GF-D8 (cell line): Measurements from ENCODE around the gene POLE3.
"Not testable (repeated sequence)": the region's sequence is repeated elsewhere in the genome, so short reads cannot be mapped to it uniquely, and the experiment has no call there.

Experiments
- DNase-seq: peaks from one replicate; lab custom pipeline; 2025; lab: John Stamatoyannopoulos, UW

Gene POLE3

DNA sequence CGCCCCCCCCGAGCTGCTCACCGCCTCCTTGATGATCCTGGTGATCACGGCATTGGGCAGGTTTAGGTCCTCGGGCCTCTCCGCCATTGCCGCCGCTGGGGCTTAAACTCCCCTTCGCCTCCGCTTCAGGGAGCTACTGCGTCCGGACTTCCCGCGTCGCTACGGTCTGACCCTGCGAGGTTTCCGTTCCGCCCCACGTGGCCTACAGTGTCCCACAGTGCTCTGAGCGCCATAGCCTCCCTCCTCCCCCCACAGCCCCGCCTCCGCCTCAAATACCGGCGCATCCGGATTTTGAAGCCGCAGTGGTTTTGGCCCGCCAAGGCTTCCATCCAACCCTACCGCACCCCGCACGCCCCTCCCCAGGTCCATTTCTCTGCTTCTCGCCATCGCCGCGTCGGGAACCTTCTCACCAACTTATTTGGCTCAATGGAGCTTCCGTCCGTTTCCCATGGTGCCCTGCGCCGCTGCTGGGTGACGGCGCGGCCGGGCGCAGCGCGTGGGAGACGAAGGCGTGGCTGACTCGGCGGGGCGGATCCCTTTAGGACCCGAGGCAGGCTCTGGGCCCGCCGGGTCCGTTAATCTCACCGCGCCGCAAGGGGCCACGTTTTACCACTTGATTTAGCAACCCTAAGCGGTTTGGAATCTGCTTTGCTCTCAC, at the start of gene POLE3, which contains the start of gene C9orf43:
POLE3 (minus strand) TSS at position 469 of the 658 bp plus-strand sequence; CDS start at position 87, 382 bp downstream.
C9orf43 (plus strand) TSS at position 541 of the 658 bp plus-strand sequence. CDS start 2,747 bp downstream, outside the sequence.
- peak; percentile 94 for DNase-seq

GRCh38 chr9:113456235-113456634, 45.8 kb upstream of the POLE3 start:
- DNase-seq: no peak

GRCh38 chr9:113454914-113455761, 44.7 kb upstream of the POLE3 start:
- no peak for DNase-seq

GRCh38 chr9:113452113-113452605, 41.7 kb upstream of the POLE3 start:
- no peak for DNase-seq

DNA sequence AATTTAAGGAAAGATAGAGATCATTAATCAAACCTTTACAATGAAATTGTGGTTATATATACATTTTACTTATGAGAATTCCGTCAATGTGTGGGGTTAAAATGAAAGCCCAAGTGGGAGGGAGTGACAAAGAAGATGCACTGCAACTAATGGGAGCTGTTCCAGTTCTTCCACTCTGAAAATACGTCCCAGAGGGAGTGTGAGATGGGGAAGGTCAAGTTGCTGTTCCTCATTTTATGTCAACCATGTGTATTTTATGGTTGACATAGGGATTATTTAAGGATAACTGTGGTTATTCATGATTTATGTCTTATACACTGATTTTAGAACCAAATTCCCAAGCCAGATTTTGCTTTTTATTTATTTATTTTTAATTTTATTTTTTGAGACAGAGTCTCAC, 38.9 kb upstream of the POLE3 start:
- DNase-seq: no peak

DNA sequence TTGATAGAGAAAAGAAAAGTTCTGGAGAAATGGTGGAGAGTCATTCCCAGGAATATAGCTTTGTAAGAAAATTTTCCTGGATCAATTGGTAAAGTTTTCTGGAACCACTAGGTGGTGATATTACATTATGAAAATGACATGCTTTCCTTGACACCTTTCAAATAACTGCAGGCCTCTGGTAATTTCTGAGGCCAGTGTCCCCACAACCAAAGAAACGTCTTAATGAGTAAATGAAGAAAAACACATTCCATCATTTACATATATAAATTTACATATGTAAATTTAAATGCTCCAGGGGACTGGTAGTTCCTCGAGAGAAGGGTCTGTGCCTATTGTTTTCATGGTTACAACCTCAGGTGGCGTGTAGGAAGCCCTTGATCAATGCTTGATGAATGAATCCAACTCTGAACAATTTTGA, 35.9 kb upstream of the POLE3 start:
- DNase-seq: no peak

DNA sequence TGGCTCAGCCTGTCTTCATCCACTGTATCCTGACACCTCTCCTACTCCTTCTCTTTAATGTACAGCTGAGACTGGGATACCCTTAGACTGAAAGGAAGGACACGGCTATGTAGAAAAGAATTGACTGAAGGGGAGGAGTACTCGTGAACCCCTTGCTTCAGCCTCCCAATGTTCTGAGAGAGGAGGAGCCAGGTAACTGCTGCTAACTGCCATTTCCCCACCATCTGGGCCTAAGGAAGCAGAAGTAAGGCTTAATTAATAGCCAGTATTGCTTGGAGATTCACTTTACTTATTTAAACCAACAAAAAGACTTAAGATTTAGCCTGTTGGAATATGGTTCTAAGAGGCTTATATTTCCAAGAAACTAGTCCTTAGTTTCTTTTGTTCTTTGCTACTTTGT, 34.3 kb upstream of the POLE3 start:
- no peak for DNase-seq

DNA sequence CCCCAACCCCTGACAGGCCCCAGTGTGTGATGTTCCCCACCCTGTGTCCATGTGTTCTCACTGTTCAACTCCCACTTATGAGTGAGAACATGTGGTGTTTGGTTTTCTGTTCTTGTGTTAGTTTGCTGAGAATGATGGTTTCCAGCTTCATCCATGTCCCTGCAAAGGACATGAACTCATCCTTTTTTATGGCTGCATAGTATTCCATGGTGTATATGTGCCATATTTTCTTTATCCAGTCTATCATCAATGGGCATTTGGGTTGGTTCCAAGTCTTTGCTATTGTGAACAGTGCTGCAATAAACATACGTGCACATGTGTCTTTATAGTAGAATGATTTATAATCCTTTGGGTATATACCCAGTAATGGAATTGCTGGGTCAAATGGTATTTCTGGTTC, 27.2 kb upstream of the POLE3 start:
- DNase-seq: not testable (repeated sequence)

GRCh38 chr9:113436728-113437515, 26.4 kb upstream of the POLE3 start:
- no peak for DNase-seq

GRCh38 chr9:113431191-113431590, 20.7 kb upstream of the POLE3 start:
- DNase-seq: no peak

- DNase-seq: no peak
These were observed 17.7 kb upstream of the POLE3 start for GRCh38 chr9:113428062-113428615.

- no peak for DNase-seq
These were observed 17.2 kb upstream of the POLE3 start for GRCh38 chr9:113427629-113428028.

DNA sequence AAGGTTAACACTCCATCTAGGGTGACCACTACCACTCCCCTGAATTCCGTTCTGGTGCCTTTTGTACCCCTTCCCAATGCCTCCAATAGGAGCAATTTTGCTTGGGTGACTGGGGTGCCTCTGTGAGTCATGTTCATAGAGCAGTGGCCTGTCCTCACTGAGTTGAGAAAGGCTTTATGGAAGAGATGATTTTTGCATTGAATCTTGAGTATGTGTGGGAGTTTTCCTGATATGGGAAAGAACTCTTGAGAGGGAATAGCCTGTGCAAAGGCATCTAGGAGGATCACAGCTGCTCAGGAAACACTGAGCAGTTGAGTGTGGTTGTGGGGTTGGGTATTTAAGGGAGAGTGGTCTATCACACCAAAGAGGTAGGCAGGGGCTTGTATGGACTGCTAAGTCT, 16.2 kb upstream of the POLE3 start:
- no peak for DNase-seq

GRCh38 chr9:113425072-113425471, 14.6 kb upstream of the POLE3 start:
- DNase-seq: no peak

GRCh38 chr9:113421726-113422125, 11.3 kb upstream of the POLE3 start:
- no peak for DNase-seq

DNA sequence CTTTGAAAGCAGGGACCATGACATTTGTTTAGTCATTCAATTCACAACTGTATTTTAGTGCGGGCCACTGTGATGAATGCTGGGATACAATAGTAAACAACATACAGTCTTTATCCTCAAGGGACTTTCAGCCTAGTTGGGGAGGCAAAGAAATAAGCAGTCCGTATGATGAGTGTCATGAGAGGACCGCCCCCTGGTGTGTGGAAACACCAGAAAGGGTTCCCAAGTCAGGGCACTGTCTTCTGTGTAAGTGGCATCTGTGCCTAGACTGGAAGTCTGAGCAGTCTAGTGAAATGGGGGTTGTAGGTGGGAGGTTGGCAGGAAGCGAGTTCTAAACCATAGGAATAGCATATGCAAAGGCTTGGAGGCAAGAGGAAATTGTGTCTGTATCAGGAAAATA, 6.9 kb upstream of the POLE3 start:
- no peak for DNase-seq

- no peak for DNase-seq
These were observed 5.8 kb upstream of the POLE3 start for GRCh38 chr9:113416149-113416721.

- no peak for DNase-seq
These were observed 630 bp downstream of the POLE3 start for GRCh38 chr9:113409883-113410206.

DNA sequence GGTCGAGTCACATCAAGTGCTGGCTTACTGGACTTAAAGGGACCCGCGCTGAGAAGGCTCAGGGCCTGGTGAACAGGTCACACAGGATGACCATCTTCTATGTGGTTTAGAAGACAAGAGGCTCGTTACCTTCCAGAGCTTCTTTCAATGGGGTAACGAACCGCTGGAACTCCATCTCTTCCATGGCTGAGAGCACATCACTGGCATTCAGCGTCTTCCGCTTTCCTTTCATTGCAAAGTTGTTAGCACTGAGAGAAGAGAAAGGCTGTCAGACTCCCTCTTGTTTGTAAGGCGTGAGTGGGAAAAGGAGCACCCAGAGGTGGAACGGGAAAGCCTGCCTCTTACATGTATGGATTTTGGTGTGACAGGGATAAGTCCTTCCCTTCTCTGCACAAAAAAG, 994 bp downstream of the POLE3 start:
- DNase-seq: no peak

DNA sequence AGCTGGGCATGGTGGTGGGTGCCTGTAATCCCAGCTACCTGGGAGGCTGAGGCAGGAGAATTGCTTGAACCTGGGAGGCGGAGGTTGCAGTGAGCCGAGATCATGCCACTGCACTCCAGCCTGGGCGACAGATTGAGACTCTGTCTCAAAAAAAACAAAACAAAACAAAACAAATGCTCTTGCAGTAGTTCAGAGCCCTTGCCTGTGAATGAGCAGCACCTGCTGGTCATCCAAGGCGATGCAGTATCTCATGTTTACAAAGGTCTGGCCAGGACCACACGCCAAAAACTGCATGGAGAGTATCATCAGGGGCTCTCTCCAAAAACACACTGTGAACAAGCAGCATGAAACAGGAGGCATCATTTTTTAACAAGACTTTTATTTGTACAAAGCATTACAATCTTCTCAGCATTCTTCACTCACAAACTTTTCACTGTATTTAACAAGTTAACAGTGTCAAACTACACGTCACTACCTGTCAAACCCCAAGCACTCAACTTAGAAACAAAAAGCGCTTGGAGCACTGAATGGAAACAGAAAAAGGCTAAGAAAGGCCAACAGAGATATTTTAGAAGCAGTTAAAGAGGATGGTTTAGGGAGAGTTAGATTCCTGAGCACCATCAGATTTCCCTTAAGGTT, 3.5 kb downstream of the POLE3 start:
- peak; percentile 35 for DNase-seq

- DNase-seq: not testable (repeated sequence)
These were observed 4.1 kb downstream of the POLE3 start for GRCh38 chr9:113406353-113406752.
